Tibial artery (tissue), 4 donors: ENCODE data around the gene MTARC2.

Experiments used
- DNase-seq, 2 donors: peaks; one replicate each; pipeline ENCODE4 v3.0.0-alpha.2; 2019
- H3K27ac ChIP-seq, 2 donors: fragments of 200-600 bp; sonication (generic) in 1 of 2; 1 replicate in 1 of 2; 2 replicates in 1 of 2; pipeline ENCODE4 v1.5.1; 2018 to 2019; ENCODE audit warnings: mild to moderate bottlenecking in 1 of 2
- H3K27me3 ChIP-seq, 2 donors: fragments of 200-600 bp; sonication (generic) in 1 of 2; one replicate each; pipeline versions ENCODE4 v1.5.1 to v1.6.0; 2016 to 2019
- H3K36me3 ChIP-seq, 3 donors: fragments of 200-600 bp; sonication (generic) in 2 of 3; one replicate each; pipeline ENCODE4 v1.5.1; 2016 to 2019; ENCODE audit warnings: mild to moderate bottlenecking in 2 of 3
- H3K4me1 ChIP-seq, 4 donors: fragments of 200-600 bp; sonication (generic) in 2 of 4; 1 replicate in 3 of 4; 2 replicates in 1 of 4; pipeline ENCODE4 v1.5.1; 2016 to 2019
- H3K4me3 ChIP-seq, 2 donors: fragments of 200-600 bp; sonication (generic) in 1 of 2; 1 replicate in 1 of 2; 2 replicates in 1 of 2; pipeline ENCODE4 v1.5.1; 2018 to 2019; ENCODE audit warnings: mild to moderate bottlenecking in 2 of 2
- H3K9me3 ChIP-seq, 3 donors: fragments of 200-600 bp; sonication (generic) in 1 of 3; one replicate each; pipeline ENCODE4 v1.5.1; 2016 to 2019
- CTCF ChIP-seq, 2 experiments: fragments of 200-600 bp in 1 of 2; fragments of 450-650 bp in 1 of 2; IDR thresholded peaks; one replicate each; pipeline ENCODE4 v1.5.1; 2017 to 2019; ENCODE audit warnings: antibody characterized with exemption in 2 of 2, mild to moderate bottlenecking in 1 of 2, moderate library complexity in 1 of 2
- intact Hi-C: fragments of 100-400 bp; cut with DNase I; formaldehyde crosslinking; loops from one replicate; pipeline ENCODE4 v1.15.0; 2023; ENCODE audit warnings: low total_unique reads

MTARC2 gene

GRCh38 chr1:220809187-220809550, 61.0 kb downstream of the MTARC2 start:
- intact Hi-C loops = no loop called here

GRCh38 chr1:220809704-220810103, 61.6 kb downstream of the MTARC2 start:
- Histone ChIP-seq H3K36me3 (peaks cover 0 to 20% (median 4%) of the 10 kb centered on the region in 3 donors), H3K27ac (no peak overlapping the region), H3K4me1 (peaks cover 0 to 6% (median 3%) of the 10 kb centered on the region in 4 donors), H3K4me3 (no peak overlapping the region), H3K9me3 (no peaks in the 10 kb centered on the region), H3K27me3 (no peaks in the 10 kb centered on the region)
- no peak for TF ChIP-seq CTCF (IDR thresholded peaks at IDR 0.05)
- DNase-seq = no peak
- intact Hi-C loops = no loop called here

More at GRCh38 chr1:220809187-220809550, 61.0 kb downstream of the MTARC2 start:
- no peak for DNase-seq
- H3K9me3 ChIP-seq = no peaks in the 10 kb centered on the region
- no peak for TF ChIP-seq CTCF (IDR thresholded peaks at IDR 0.05)
- no peaks in the 10 kb centered on the region for H3K27me3 ChIP-seq
- H3K27ac ChIP-seq = no peak overlapping the region
- H3K36me3 ChIP-seq = peaks cover 0 to 15% (median 4%) of the 10 kb centered on the region in 3 donors
- no peak overlapping the region for H3K4me3 ChIP-seq
- peaks cover 0 to 11% (median 5%) of the 10 kb centered on the region in 4 donors for H3K4me1 ChIP-seq

GRCh38 chr1:220810179-220810653, 62.1 kb downstream of the MTARC2 start:
- peak overlapping the region; percentile 19 to 23 for H3K4me3 ChIP-seq
- no peaks in the 10 kb centered on the region for H3K27me3 ChIP-seq
- peak; percentile 88 to 95 for TF ChIP-seq CTCF (IDR thresholded peaks at IDR 0.05)
- intact Hi-C loops = no loop called here
- no peak overlapping the region for H3K27ac ChIP-seq
- peaks cover 0 to 6% (median 3%) of the 10 kb centered on the region in 4 donors for H3K4me1 ChIP-seq
- no peaks in the 10 kb centered on the region for H3K9me3 ChIP-seq
- DNase-seq = peak; percentile 85 to 86
- H3K36me3 ChIP-seq = peaks cover 0 to 25% (median 4%) of the 10 kb centered on the region in 3 donors

- Histone ChIP-seq H3K36me3 (peaks cover 0 to 27% (median 4%) of the 10 kb centered on the region in 3 donors), H3K4me3 (no peak overlapping the region), H3K27me3 (no peaks in the 10 kb centered on the region), H3K4me1 (peaks cover 0 to 6% (median 3%) of the 10 kb centered on the region in 4 donors), H3K9me3 (no peaks in the 10 kb centered on the region), H3K27ac (no peak overlapping the region)
- DNase-seq = no peak
- no peak for TF ChIP-seq CTCF (IDR thresholded peaks at IDR 0.05)
- intact Hi-C loops = no loop called here
These were observed 62.8 kb downstream of the MTARC2 start for GRCh38 chr1:220810963-220811362.

- Histone ChIP-seq H3K9me3 (no peaks in the 10 kb centered on the region), H3K36me3 (peaks cover 0 to 29% (median 4%) of the 10 kb centered on the region in 3 donors), H3K4me3 (no peak overlapping the region), H3K27ac (no peak overlapping the region), H3K4me1 (peaks cover 0 to 6% (median 3%) of the 10 kb centered on the region in 4 donors), H3K27me3 (no peaks in the 10 kb centered on the region)
- intact Hi-C loops = no loop called here
- no peak for DNase-seq
- TF ChIP-seq CTCF (IDR thresholded peaks at IDR 0.05) = no peak
These were observed 63.6 kb downstream of the MTARC2 start for GRCh38 chr1:220811695-220812094.

GRCh38 chr1:220812308-220812707, 64.2 kb downstream of the MTARC2 start:
- Histone ChIP-seq H3K4me1 (peaks cover 0 to 6% (median 3%) of the 10 kb centered on the region in 4 donors), H3K36me3 (peaks cover 0 to 35% (median 4%) of the 10 kb centered on the region in 3 donors), H3K9me3 (no peaks in the 10 kb centered on the region), H3K27ac (no peak overlapping the region), H3K4me3 (no peak overlapping the region), H3K27me3 (no peaks in the 10 kb centered on the region)
- TF ChIP-seq CTCF (IDR thresholded peaks at IDR 0.05) = no peak
- intact Hi-C loops = no loop called here
- DNase-seq = no peak
